Endothelial cell (in vitro differentiated cells): ENCODE measurements around the gene CFC1. TPM values are rescaled to one million over a fixed set of nuclear protein-coding genes. Genes with fewer than 3 reads are reported as not detected.
"Not testable (repeated sequence)": the region's sequence is repeated elsewhere in the genome, so short reads cannot be mapped to it uniquely, and the experiment has no call there.

Experiments used
- DNase-seq: peaks from one replicate; pipeline ENCODE4 v3.0.0; 2021; ENCODE audit warnings: low spot score
- H3K27ac Mint-ChIP-seq: one replicate; pipeline ENCODE4 v1.8.0; 2021; ENCODE audit warnings: mixed read lengths, inconsistent platforms; ENCODE audit not compliant: unreplicated experiment
- H3K27me3 Mint-ChIP-seq: one replicate; pipeline ENCODE4 v1.8.0; 2021; ENCODE audit warnings: mild to moderate bottlenecking, moderate library complexity, mixed read lengths, inconsistent platforms; ENCODE audit not compliant: unreplicated experiment
- H3K36me3 Mint-ChIP-seq: one replicate; pipeline ENCODE4 v1.8.0; 2021; ENCODE audit warnings: mild to moderate bottlenecking, low read depth, mixed read lengths, inconsistent platforms; ENCODE audit not compliant: unreplicated experiment
- H3K4me1 Mint-ChIP-seq: one replicate; pipeline ENCODE4 v1.8.0; 2021; ENCODE audit warnings: mild to moderate bottlenecking, mixed read lengths, inconsistent platforms; ENCODE audit not compliant: unreplicated experiment
- H3K4me3 Mint-ChIP-seq: one replicate; pipeline ENCODE4 v1.8.0; 2021; ENCODE audit warnings: mild to moderate bottlenecking, mixed read lengths, inconsistent platforms; ENCODE audit not compliant: unreplicated experiment
- H3K9me3 Mint-ChIP-seq: one replicate; pipeline ENCODE4 v1.8.0; 2021; ENCODE audit warnings: mixed read lengths, inconsistent platforms; ENCODE audit not compliant: unreplicated experiment
- long read RNA-seq: library from polyadenylated mRNA; unstranded; transcript quantifications from one replicate; pipeline ENCODE4 v2.0.0, GENCODE V29; 2020; ENCODE audit not compliant: unreplicated experiment
- total RNA-seq: library from RNA; stranded (reverse); fragmentation: NEBNext Ultra II Directional; extraction: Animal tissue kit (Norgen Biotek cat#: 25700); gene quantifications from one replicate; pipeline ENCODE4 v1.2.1, GENCODE V29; 2021; ENCODE audit not compliant: unreplicated experiment

Gene CFC1
- 1.2 TPM for total RNA-seq
- long read RNA-seq, partial matches to known transcripts = 0 of 1 reads
- long read RNA-seq, other reads (novel, unspliced or antisense) = 0 of 1 reads

DNA sequence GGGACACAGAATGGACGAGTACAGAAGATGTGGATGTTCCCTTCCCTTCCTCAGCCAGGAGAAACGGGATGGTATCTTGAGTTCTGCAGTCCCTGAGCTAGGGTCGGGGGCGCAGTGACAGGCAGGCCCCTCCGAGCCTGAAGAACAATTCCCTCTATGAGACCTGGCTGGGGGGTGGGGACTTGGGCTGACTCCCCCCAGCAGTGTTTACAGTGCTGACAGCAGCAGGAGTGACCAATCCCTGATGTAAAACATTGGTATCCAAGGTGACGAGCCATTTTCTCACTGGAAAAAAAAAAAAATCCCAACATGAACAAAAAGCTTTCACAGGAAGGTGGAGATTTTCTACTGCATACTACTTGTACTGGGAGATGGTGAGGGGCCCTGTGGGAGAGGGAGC, at the start of gene CFC1:
Gene CFC1, minus strand, starts transcription at position 183 of the 400 bp plus-strand sequence. CDS start 288 bp downstream, outside the sequence.
- not testable (repeated sequence) for H3K4me1 Mint-ChIP-seq, DNase-seq, H3K36me3 Mint-ChIP-seq, H3K9me3 Mint-ChIP-seq, H3K27me3 Mint-ChIP-seq, H3K27ac Mint-ChIP-seq, H3K4me3 Mint-ChIP-seq

DNA sequence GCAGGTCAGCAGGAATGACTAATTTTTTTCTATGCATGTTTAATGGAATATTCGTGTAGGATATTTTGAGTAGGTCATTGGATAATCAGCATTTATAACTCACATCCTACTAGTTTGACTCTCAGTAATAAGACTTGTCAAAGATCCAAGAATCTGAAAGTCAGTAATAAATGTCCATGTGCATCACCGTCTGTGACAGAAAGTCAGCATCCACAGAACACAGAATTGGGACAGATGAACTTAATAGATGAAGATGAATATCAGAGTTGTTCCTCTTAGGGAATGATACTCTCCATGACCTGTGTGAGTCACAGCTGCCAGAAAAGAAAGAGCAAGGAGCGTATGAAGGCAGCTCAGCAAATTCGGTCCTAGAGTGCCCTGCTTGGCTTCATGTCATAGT, 42.3 kb upstream of the CFC1 start:
- not testable (repeated sequence) for H3K9me3 Mint-ChIP-seq, H3K27ac Mint-ChIP-seq, H3K4me3 Mint-ChIP-seq, H3K36me3 Mint-ChIP-seq, H3K27me3 Mint-ChIP-seq, DNase-seq, H3K4me1 Mint-ChIP-seq

DNA sequence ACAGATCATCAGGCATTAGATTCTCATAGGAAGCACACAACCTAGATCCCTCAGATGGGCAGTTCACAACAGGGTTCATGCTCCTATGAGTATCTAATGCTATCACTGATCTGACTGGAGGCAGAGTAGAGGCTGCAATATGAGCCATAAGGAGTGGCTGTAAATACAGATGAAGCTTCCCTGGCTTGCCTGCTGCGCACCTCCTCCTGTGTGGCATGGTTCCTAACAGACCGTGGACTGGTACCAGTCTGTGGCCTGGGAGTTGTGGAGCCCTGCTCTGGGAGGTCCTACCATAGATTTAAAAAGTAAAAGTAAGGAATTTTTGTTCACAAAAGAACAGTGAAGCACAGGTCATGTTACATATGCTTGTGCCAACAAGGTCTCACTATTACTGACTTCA, 39.6 kb upstream of the CFC1 start:
- H3K9me3 Mint-ChIP-seq, H3K4me1 Mint-ChIP-seq, H3K36me3 Mint-ChIP-seq, DNase-seq, H3K4me3 Mint-ChIP-seq, H3K27me3 Mint-ChIP-seq, H3K27ac Mint-ChIP-seq: not testable (repeated sequence)

DNA sequence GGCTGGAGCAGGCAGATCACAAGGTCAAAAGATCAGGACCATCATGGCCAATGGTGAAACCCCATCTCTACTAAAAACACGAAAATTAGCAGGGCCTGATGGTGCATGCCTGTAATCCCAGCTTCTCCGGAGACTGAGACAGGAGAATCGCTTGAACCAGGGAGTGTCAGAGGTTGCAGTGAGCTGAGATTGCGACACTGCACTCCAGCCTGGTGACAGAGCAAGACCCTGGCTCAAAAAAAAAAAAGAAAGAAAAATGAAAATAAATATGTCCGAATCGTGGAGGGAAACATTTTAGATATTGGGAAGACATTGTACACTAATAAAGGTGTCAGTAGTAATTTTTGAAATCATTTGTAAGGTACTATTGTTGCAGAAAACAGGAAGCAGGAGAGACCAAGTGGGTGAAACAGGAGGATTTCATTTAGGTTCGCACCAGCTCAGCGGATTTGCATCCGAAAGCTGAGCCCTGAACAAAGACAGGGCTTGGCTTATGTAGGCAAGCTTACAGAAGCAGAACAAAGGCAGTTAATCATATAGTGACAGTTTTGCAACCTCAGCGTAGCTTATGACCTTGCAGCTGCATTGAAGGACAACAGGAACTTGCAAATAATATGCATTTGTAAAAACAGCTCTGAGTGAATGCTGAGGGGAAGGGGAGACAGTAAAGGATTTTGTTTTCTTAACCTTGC, 29.6 kb upstream of the CFC1 start:
- H3K4me1 Mint-ChIP-seq, H3K4me3 Mint-ChIP-seq, H3K36me3 Mint-ChIP-seq, H3K27ac Mint-ChIP-seq, H3K9me3 Mint-ChIP-seq, DNase-seq, H3K27me3 Mint-ChIP-seq: not testable (repeated sequence)

DNA sequence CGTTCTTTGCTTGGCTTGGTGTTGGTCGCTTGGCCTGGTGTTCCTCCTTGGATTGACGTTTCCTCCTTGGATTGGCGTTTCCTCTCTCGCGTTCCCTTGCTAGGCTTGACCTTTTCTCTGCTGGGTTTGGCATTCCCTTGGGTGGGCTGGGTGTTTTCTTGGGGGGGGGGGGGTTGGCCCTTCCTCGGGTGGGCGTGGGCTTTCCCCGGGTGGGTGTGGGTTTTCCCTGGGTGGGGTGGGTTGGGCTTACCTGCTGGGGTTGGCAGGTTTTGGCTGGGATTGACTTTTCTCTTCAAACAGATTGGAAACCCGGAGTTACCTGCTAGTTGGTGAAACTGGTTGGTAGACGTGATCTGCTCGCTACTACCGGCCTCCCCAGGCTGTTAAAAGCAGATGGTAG, 11.8 kb upstream of the CFC1 start, which contains the start of gene POTEJ:
Gene POTEJ, plus strand, starts transcription at position 301 of the 400 bp plus-strand sequence. Its CDS starts 93 bp downstream, at position 394.
- not testable (repeated sequence) for DNase-seq, H3K36me3 Mint-ChIP-seq, H3K4me1 Mint-ChIP-seq, H3K4me3 Mint-ChIP-seq, H3K9me3 Mint-ChIP-seq, H3K27me3 Mint-ChIP-seq, H3K27ac Mint-ChIP-seq

DNA sequence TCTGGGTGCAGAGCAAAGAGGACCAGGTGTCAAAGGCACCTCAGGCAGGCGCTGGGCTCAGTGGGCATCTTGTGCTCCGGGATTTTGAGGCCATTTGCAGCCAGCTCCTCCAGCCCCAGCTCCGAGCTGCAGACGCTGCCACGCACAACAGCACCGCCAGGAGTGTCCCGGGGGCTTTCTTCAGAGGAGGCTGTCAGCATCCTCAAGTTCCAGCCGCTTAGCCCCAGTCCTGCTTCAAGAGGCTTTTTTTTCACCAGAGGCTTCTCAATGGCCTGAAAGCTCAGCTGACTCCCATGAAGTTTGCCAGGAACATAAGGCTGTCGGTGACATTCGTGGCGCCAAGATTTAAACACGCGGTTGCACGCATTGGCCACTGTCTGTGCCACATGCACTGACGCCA, 11.1 kb upstream of the CFC1 start:
- DNase-seq, H3K27me3 Mint-ChIP-seq, H3K27ac Mint-ChIP-seq, H3K4me1 Mint-ChIP-seq, H3K36me3 Mint-ChIP-seq, H3K4me3 Mint-ChIP-seq, H3K9me3 Mint-ChIP-seq: not testable (repeated sequence)

DNA sequence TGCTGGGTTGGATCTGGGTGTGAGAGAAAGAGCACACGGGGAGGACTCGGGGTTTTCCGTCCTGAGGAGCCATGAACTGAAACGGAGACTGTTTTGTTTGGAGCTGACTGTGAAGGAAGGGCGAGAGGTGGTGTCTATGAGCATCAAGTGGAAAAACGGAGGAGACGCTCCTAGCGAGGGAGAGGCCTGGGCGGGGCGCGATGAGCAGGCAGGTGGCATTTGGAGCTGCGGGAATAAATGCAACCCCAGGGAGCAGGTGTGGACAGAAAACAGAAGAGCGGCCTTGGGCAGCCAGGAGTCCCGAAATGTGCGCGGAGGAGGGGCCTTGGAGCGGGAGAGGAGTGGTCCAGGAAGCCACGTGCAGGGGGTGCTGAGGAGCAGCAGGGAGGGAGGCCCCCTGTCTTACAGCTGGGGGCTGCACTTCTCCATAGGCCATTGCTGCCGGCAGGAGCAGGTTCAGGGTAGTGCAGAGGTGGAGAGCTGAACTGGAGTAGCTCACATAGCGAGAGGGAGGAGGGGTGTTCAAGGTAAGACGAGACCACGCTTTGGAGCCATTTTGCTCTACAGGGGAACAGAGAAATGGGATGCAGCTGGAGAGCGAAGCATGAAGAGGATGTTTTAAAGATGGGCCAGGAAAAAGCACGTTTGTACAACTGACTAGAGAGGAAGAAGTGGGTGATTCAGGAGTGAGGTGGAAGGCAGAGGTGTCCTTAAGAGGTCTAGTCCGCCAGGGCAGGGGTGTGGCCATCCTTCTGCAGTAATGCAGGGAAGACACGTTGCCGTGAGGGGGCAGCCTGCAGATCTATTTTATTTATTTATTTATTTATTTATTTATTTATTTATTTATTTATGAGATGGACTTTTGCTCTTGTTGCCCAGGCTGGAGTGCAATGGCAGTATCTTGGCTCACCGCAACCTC, 9.9 kb upstream of the CFC1 start:
- not testable (repeated sequence) for H3K4me3 Mint-ChIP-seq, H3K36me3 Mint-ChIP-seq, H3K9me3 Mint-ChIP-seq, H3K27ac Mint-ChIP-seq, H3K27me3 Mint-ChIP-seq, DNase-seq, H3K4me1 Mint-ChIP-seq

DNA sequence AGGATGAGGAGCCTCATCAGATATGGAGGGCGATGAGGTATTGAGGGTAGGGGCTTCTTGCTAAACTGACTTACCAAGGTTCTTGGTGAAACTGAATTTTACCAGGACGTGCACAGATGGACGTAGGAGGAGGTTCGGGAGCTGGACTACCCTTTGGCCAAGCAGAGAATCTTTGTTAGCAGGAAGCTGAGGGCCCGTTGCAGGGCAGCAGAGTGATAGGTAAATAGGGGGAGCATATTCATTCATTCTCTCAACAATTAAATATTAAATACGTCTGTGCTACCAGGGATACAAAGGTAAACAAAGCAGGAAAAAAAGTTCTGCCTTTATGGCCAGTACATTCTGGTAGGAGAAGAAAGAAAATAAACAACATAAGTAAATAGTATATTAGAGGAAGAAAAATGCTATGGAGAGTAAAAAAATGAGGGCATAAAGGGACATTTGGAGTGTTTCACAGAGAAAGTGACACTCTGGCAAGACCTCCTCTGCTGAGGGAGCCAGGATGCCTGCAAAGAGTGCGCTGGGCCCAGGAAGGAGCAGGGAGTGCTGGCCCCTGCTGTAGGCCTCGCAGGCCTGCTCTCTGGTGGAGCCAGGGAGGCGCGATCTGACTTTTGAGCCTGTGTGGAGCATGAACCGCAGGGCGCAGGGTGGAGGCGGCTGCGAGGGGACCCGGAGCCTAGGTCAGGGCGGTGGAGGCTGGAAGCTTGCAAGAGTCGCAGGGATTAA, 9.1 kb upstream of the CFC1 start:
- not testable (repeated sequence) for H3K9me3 Mint-ChIP-seq, H3K4me3 Mint-ChIP-seq, H3K4me1 Mint-ChIP-seq, DNase-seq, H3K27me3 Mint-ChIP-seq, H3K27ac Mint-ChIP-seq, H3K36me3 Mint-ChIP-seq

DNA sequence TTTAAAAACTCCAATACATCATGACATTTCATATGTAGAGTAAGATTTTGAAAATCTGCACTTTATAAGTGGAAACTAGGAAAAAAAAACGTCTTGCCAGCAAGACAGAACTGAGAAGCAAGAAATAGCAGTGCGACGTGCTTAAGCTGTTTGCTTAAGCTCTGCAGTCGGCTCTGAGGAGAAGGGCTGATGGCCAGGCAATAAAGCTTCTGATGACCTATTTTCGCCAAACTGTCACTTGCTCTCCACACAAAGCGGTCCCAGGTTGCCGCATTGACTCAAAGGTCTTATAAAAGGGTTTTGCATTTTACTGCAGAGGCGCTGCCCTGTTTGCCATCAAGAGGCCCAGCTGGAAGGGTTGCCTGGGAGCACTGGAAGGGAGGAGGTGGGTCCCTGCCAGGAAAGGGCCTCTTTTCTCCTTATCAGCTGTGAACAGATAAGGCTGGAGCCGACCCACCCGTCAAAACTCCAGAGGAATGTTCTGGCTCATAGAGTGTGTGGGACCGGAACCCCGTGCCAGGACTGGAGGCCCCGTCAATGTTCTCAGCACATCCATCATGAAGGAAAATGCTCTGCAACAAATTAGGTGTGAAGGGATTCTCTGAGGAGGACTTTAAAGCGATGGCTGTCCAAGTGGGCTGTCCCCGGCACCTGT, 2.4 kb upstream of the CFC1 start:
- not testable (repeated sequence) for DNase-seq, H3K27ac Mint-ChIP-seq, H3K4me3 Mint-ChIP-seq, H3K27me3 Mint-ChIP-seq, H3K9me3 Mint-ChIP-seq, H3K36me3 Mint-ChIP-seq, H3K4me1 Mint-ChIP-seq

DNA sequence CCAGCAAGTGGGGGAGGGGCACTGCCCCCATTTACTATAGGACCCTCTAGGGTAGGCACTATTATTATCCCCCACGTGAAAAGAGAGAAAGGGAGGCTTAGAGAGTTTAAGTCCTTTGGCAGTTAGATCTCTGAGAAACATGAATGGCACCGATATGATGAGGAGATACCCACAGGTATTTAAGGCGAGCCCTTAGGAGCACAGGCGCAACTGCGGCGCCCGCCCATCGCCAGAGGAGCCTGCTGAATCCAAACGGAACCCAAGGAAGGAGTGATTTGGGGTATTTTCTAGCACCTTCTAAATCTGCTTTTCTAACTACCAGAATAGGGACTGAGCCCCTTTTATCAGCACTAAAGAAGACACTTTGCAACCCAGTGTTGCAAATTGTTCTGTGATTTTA, 551 bp upstream of the CFC1 start:
- not testable (repeated sequence) for H3K27me3 Mint-ChIP-seq, DNase-seq

DNA sequence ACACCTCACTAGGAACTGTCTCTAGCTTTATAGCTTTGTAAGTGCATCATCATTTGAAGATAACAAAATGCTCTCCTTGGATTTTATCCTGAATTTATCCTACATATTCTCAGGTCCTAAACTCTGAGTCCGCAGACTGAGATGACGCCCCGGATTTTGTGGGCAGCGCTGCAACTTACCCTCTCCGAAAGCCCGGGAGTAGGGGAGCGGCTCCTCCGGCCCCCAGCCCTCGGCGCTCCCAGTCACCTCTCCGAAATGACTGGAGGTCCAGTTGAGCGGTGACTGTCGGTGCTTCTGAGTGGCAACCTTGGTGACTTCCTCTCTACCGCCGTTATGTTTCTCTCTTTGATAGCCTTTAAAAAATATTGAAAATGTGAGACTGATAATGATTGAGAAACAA, 912 bp downstream of the CFC1 start:
- not testable (repeated sequence) for H3K27ac Mint-ChIP-seq, H3K27me3 Mint-ChIP-seq, H3K4me3 Mint-ChIP-seq, H3K36me3 Mint-ChIP-seq, H3K9me3 Mint-ChIP-seq, H3K4me1 Mint-ChIP-seq
- DNase-seq = peak; percentile 1

More for the DNA sequence above, 551 bp upstream of the CFC1 start:
- H3K9me3 Mint-ChIP-seq, H3K4me1 Mint-ChIP-seq, H3K4me3 Mint-ChIP-seq, H3K36me3 Mint-ChIP-seq, H3K27ac Mint-ChIP-seq: not testable (repeated sequence)
